HG02943 (cell line): ENCODE measurements around the gene CTXN2.

Experiments
- ATAC-seq: cut with Tn5 transposase; IDR thresholded peaks from one replicate; pipeline ENCODE4 v1.9.1; 2021; ENCODE audit warnings: mild to moderate bottlenecking, low read depth, moderate library complexity; ENCODE audit not compliant: unreplicated experiment

Gene CTXN2

DNA sequence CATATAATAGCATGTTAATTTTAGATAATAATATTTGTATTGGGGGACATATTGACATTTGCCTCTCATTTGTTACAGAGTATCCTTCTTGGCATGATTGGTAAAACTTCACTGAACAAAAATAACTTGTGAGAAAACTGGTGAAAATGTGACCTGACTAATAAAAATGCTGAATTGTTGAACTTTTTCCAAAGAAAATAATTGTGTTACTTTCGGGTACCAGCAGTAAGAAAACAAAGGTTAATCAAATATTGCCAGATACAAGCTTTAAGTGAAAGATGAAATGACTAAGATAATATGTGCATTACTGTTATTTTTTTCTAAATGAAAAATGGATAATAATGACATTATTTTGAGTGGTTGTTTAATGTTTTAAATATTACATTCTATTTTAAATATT lies 29.8 kb downstream of the CTXN2 start:
- ATAC-seq, result no peak

DNA sequence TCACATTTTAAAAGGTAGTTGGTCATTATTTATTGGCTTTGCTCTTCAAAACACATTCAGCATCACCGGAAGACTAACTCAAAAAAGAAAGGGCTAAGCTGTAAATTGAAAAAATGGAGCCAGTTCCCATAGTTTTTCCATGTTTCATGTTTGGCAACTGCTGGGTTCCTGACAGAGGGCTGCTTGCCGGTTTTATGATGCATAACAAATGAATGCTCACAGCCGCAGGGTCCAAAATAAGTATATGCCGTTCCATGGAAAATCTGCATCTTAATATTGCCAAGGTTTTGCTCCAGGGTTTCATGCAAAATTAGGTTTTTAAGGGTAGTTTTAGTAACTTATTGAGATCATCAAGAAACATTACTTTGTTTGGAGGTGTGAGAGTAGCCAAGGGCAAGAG lies 30.4 kb downstream of the CTXN2 start:
- no peak for ATAC-seq

DNA sequence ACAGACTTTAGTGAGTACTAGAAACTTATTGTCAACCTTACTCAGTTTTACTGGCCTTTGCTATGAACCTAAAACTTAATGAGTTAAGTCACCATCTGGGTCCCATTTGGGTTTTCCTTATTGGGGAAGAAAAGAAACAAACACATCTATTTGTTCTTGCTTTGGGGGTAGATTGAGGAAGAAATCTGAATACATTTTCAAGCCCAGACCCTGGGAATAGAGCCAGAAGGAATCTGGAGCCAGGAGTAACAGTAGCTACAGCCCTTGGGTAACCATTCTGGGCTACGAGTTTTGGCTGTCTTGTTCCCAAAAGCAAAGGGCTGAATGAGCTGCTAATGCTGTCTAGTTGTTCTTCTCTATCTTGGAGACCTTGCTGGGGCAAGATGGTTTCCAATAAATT lies 31.2 kb downstream of the CTXN2 start:
- no peak for ATAC-seq

DNA sequence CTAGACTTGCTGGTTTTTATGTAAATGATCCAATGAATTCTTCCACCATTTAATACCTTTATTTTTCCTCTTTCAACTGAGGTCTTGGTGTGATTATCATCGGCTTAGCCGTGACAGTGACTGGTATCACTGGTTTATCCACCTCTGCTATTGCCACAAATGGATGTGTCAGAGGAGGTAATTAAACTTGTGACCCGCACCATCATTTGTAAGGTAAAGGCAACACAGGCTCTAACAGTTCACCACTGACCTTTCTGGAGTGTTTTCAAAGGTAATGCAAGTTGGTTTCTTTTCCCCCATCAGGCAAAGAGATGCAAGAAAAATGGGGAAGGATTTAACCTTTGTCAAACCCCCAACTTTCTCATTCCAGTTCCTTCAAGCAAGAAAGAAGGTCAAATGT lies 34.3 kb downstream of the CTXN2 start:
- ATAC-seq, result no peak

DNA sequence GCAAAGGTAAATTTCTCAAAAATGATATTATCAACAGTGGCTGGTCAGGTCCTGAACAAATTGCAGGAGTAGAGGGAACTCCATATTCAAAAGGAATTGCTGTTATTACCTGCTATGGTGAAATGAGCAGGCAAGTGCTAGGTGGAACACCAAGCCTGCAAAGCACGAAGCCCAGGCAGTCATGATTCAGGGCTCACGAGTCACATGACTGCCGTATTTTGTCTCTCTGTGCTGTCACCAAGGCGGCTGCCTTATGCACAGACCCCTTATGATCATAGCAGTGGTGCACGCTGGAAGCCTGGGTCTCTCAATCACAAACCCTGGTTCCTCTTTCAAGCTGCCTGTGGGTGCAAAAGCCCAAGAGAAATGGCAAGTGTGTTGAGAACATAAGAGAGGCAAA lies 39.0 kb downstream of the CTXN2 start:
- no peak for ATAC-seq

DNA sequence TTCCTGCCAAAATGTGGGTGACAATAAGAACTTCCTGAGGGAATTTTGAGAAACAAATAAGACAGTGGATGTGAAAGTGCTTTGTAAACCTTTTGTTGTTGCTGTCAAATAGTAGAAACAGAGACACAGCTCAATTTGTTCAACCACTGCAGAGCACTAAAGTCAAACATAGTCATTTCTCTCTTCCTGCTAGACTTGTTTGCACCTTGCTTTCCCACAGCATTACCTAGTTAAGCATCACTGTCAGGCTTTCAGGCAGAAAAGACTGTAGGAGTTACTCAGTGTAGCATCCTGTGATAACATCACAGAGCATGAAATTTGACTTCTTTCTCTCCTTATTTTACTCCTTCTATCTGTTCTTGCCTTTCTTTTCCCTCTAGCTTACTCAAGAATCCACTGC lies 41.8 kb downstream of the CTXN2 start:
- no peak for ATAC-seq

DNA sequence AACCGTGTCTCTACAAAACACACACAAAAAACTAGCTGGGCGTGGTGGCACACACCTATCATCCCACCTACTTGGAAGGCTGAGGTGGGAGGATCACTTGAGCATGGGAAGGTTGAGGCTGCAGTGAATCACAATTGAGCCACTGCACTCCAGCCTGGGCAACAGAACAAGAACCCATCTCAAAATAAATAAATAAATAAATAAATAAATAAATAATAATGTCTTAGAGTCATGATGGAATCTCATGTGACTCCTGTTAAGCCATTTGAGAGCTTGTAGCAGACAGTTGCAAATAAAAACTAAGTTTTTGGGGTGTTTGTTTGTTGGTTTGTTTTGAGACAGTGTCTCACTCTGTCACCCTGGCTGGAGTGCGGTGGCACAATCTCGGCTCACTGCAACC lies 47.9 kb downstream of the CTXN2 start:
- no peak for ATAC-seq

DNA sequence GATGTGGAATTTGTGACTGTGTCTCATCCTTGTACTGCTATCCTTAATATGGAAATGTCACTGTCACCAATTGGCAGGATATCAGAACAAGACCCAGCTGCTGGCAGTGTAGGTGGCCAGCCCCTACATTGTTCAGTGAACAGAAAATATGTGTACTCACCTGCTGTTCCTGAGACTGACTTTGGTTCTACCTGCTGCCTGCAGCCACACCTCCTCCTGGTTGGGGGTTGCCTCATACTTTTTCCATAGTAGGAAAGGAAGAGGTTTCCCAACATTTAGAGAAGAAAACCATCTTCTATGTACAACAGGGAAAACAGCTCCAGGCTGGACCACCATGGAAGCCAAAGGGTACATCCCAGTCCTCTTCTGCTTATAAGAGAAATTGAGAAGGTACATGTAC lies 50.5 kb downstream of the CTXN2 start:
- ATAC-seq, result no peak

DNA sequence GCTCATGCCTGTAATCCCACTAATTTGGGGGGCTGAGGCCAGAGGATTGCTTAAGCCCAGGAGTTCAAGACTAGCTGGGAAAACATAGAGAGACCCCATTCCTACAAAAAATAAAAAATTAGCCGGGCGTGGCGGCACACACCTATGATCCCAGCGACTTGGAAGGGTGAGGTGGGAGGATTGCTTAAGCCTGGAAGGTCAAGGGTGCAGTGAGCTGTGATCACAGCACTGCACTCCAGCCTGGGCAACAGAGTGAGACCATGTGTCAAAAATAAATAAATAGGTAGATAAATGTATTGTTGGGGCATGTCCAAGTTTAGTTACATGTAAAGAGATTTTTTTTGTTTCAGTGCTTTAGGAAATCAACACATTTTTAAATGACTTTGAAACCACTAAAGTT lies 51.1 kb downstream of the CTXN2 start:
- no peak for ATAC-seq

DNA sequence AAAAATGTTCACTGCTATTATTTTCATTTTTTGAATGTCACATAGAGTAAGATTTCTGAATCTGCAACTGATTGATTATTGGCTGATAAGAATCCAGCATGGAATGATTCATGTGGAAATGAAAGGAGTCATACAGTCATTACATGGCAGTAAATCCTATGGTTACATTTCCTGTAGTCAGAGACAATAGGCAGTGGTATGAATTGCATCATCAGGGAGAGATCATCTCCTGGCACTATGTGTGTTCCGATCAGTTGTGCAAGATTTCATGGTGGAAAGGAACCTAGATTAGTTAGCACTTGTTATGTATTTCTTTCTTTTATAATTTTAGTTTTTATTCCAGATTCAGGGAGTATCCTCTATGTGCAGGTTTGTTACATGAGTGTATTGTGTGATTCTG lies 53.5 kb downstream of the CTXN2 start:
- no peak for ATAC-seq

DNA sequence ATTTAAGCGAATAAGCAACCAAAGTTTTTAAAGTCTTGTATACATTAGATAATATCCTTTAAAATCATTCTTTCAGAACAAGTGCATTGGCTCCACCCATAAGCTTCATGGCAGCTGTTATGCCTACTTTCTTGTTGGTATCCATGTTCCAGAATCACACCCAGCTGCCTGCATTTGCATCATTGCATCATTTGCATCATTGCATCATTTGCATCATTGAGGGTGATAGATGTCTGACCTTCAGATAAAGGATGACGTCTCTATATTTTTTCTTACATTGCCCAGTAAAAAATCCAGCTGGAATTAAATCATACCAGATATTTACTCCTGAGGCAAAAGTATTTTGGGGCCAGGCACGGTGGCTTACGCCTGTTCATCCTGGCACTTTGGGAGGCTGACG lies 56.9 kb downstream of the CTXN2 start:
- ATAC-seq, result no peak

DNA sequence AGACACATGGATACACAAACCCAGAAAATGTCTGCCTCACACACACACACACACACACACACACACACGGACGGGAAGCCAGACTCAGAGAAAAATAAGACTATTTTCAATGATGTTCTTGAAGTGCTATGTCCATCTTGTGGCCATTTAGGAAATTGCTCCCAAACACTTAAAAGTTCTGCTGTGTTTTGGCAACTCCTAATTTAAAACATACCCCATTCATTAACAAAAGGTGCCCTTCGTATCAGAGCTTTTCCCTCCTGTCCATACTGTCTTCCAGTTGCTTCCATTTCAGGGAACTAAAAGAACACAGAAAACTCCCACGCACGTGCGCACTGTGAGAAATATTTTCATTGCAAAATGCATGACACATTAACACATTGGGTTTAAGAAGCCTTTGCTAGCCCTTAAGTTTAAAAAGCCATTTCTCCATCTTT lies 59.2 kb downstream of the CTXN2 start:
- ATAC-seq, result no peak

DNA sequence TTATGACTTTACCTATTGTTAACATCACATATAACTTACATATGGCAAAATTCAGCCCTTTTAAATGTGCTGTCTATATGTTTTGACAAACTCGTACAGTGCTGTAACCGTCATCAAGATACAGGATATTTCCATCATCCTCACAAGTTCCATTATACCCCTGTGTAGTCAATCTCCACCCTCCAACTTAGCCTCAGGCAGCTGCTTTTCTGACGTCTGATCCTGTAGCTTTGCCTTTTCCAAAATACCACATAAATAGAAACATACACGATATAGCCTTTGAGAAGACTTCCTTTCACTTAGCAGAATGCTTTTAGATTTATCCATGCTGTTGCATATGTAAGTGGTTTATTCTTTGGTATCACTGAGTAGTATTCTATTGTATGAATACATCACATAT lies 61.7 kb downstream of the CTXN2 start:
- ATAC-seq, result no peak
